ENCODE data around the gene CCSER1. TPM values are rescaled to one million over a fixed set of nuclear protein-coding genes. Genes with fewer than 3 reads are reported as not detected.

CCSER1 gene
- total and polyA plus RNA-seq, 8 donors: 2.0 to 9.0 (median 4.2) TPM

DNA sequence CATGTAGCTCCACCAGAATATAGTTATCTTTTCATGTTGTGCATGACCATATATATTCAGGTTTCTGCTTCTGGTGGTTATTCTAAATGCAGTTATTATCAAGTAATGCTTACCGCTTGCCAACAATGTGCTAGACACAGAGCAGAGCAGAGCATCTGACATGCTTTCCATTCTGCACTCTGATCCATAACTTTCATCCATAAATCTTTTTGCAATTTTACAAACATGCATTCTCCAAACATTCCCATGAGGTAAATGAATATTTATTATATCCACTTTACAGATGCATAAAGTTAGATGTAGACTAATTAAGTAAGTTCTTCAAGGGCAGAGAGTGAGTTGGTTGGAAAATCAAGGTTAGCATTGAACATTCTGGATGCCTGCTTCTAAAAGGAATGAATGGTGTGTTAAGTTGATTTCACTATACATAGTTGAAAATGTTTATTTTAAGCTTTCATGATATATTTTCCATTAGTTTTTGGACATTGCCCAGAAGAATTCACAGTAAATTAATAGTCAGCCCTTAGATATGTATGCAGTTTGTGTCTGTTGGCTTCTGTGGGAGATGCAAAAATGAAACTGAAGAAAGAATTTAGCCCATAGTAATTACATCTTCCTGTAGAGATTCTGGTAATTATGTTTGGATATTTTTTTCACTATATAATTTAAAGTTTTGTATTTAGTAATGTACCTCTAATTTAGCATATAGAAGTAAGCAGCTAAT is 867.8 kb downstream of the CCSER1 start:
- no peak for DNase-seq
- TF ChIP-seq, protein P1, sequence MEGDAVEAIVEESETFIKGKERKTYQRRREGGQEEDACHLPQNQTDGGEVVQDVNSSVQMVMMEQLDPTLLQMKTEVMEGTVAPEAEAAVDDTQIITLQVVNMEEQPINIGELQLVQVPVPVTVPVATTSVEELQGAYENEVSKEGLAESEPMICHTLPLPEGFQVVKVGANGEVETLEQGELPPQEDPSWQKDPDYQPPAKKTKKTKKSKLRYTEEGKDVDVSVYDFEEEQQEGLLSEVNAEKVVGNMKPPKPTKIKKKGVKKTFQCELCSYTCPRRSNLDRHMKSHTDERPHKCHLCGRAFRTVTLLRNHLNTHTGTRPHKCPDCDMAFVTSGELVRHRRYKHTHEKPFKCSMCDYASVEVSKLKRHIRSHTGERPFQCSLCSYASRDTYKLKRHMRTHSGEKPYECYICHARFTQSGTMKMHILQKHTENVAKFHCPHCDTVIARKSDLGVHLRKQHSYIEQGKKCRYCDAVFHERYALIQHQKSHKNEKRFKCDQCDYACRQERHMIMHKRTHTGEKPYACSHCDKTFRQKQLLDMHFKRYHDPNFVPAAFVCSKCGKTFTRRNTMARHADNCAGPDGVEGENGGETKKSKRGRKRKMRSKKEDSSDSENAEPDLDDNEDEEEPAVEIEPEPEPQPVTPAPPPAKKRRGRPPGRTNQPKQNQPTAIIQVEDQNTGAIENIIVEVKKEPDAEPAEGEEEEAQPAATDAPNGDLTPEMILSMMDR (IDR thresholded peaks at IDR 0.05): no peak

DNA sequence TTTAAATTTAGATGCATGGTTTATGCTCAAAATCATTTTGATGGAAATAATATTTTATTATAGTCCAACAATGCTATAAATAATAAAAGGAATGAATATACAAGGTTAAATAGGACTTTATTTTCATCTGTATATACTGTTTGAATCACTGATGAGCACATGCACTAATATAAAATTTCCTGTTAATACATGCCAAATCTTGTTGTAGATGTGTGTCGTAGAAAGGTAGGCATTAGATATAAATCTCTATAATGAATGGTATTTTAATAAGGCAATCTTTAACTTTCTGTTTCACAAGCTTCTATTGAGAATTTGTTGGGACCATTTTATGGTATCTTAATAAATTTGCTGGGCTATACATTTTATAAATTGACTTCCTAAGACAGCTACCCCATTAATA is 868.8 kb downstream of the CCSER1 start:
- Histone ChIP-seq H3K36me3 (no peaks in the 10 kb centered on the region), H3K4me3 (no peak overlapping the region), H3K4me1 (no peaks in the 10 kb centered on the region), H3K27ac (no peak overlapping the region), H3K9me3 (no peaks in the 10 kb centered on the region), H3K27me3 (no peaks in the 10 kb centered on the region)
- no peak for ATAC-seq
- DNase-seq: no peak
- intact Hi-C loops (cut with DNase I): no loop called here
- TF ChIP-seq, protein P1 (IDR thresholded peaks at IDR 0.05): no peak

More for the DNA sequence above, 867.8 kb downstream of the CCSER1 start:
- H3K9me3 ChIP-seq: no peaks in the 10 kb centered on the region
- ATAC-seq: no peak
- no peaks in the 10 kb centered on the region for H3K36me3 ChIP-seq
- no peaks in the 10 kb centered on the region for H3K4me1 ChIP-seq
- H3K27me3 ChIP-seq: no peaks in the 10 kb centered on the region
- H3K27ac ChIP-seq: no peak overlapping the region
- intact Hi-C loops (cut with DNase I): no loop called here
- H3K4me3 ChIP-seq: no peak overlapping the region

DNA sequence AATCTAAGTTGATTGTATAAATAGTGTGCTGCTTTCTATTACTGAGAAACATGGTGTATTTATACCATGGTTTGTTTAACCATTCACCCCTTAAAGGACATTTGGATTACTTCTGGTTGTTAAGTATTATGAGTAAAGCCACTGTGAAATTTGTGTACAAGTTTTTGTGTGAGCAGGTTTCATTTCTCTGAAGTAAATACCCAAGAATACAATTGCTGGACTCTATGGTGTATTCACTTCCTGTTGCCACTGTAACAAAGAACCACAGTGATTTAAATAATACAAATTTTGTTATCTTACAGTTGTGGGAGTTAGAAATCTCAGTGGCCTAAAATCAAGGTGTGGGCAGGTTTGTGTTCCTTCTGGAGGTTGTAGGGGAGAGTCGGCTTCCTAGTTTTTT is 869.6 kb downstream of the CCSER1 start:
- Histone ChIP-seq H3K4me3 (no peak overlapping the region), H3K9me3 (no peaks in the 10 kb centered on the region), H3K27ac (no peak overlapping the region), H3K4me1 (no peaks in the 10 kb centered on the region), H3K27me3 (no peaks in the 10 kb centered on the region), H3K36me3 (no peaks in the 10 kb centered on the region)
- DNase-seq (no peak), ATAC-seq (no peak)
- intact Hi-C loops (cut with DNase I): no loop called here
- TF ChIP-seq, protein P1 (IDR thresholded peaks at IDR 0.05): no peak

DNA sequence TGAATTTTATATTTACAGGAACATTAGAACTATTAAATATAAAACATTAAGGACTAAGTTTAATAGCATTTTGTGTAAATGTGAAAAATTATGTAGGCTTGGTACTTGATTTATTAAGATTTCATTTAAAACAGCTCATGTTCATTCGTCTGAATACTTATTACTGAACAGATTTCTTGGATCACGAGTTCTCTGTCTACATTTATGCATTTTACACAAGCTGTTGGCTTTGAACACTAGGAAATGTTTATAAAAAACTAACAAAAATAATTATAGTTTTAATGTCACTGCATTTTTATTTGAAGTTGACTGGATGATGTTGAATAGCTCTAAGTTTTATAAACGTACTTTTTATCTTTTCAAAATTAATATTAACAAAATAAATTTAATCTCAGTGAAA is 888.7 kb downstream of the CCSER1 start:
- Histone ChIP-seq H3K27me3 (no peaks in the 10 kb centered on the region), H3K4me1 (no peaks in the 10 kb centered on the region), H3K36me3 (no peaks in the 10 kb centered on the region), H3K27ac (no peak overlapping the region), H3K4me3 (no peak overlapping the region), H3K9me3 (no peaks in the 10 kb centered on the region)
- TF ChIP-seq, protein P1 (IDR thresholded peaks at IDR 0.05): no peak
- intact Hi-C loops (cut with DNase I): no loop called here
- DNase-seq (no peak), ATAC-seq (no peak)

DNA sequence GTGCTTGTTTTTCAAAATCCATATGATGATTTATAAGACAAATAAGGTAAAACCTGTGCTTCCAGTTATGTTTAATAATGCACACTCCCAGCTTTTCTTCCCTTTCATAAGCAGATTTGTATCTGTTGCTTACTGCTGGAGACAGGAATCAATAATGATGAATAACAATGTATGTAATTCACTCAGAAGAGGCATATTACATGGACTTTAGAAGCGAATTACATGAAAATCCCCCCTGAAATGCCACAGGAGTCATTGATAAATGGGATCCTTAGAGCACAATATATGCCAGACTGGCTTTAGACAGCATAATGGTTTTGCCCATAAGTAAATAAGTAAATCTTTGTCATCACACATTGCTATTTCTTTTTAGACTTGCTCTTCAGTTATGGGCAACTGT is 892.3 kb downstream of the CCSER1 start:
- Histone ChIP-seq H3K4me3 (no peak overlapping the region), H3K27ac (no peak overlapping the region), H3K4me1 (no peaks in the 10 kb centered on the region), H3K27me3 (no peaks in the 10 kb centered on the region), H3K36me3 (no peaks in the 10 kb centered on the region), H3K9me3 (no peaks in the 10 kb centered on the region)
- no peak for DNase-seq
- intact Hi-C loops (cut with DNase I): no loop called here
- no peak for ATAC-seq
- TF ChIP-seq, protein P1 (IDR thresholded peaks at IDR 0.05): no peak
